ENCODE results near the gene RBM38. TPM values are rescaled to one million over a fixed set of nuclear protein-coding genes. Genes with fewer than 3 reads are reported as not detected.

Gene RBM38
- total RNA-seq, 1 donor from 2014 or later, result 39.4 TPM

- DNase-seq (ENCODE audit: extremely low read depth, low read depth, low spot score), result no peak
Observed at GRCh38 chr20:57402206-57403125, 11.3 kb downstream of the RBM38 start.

- no peak for DNase-seq (ENCODE audit: extremely low read depth, low read depth, low spot score)
Observed at GRCh38 chr20:57403216-57403615, 12.0 kb downstream of the RBM38 start.

DNA sequence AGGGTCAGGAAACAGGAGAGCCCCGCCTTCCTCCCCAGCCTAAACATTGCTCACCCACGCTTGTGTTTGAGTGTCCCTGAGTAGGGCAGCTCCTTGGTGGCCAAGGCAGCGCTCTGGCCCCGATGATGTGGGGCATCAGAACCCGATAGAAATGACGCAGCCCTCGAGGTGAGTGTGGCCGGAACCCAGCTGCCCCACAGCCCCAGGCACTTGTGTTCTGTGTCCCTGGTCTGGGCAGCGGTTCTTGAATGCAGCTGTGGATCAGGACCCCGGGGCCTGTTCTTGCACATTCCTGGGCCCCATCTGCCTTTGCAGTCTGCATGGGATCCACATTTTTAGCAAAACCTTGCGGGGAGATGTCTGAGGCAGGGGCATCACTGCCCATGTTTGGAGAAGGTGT lies 12.8 kb downstream of the RBM38 start:
- DNase-seq (ENCODE audit: extremely low read depth, low read depth, low spot score), result no peak

GRCh38 chr20:57404419-57405072 lies 13.3 kb downstream of the RBM38 start:
- DNase-seq (ENCODE audit: extremely low read depth, low read depth, low spot score), result no peak

- no peak for DNase-seq (ENCODE audit: extremely low read depth, low read depth, low spot score)
Observed at GRCh38 chr20:57405236-57406016, 14.2 kb downstream of the RBM38 start.

DNA sequence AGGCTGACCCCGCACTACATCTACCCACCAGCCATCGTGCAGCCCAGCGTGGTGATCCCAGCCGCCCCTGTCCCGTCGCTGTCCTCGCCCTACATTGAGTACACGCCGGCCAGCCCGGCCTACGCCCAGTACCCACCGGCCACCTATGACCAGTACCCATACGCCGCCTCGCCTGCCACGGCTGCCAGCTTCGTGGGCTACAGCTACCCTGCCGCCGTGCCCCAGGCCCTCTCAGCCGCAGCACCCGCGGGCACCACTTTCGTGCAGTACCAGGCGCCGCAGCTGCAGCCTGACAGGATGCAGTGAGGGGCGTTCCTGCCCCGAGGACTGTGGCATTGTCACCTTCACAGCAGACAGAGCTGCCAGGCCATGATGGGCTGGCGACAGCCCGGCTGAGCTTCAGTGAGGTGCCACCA lies 16.4 kb downstream of the RBM38 start:
- DNase-seq (ENCODE audit: extremely low read depth, low read depth, low spot score), result no peak

DNA sequence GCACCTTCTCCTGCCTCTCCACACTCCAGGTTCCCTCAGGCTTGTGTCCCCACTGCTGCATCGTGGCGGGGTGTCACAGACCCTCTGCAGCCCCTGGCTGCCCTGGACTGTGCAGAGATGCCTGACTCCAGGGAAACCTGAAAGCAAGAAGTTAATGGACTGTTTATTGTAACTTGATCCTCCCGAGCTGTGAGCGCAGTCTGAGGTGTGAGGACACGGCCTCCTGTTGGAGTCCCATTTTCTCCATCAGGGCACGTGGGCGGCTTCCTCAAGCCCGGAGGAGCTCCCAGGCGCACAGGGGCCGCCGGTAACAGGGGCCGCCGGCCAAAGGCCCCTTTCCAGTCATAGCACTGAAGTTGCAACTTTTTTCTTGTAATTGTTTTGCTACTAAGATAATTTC lies 16.9 kb downstream of the RBM38 start:
- DNase-seq (ENCODE audit: extremely low read depth, low read depth, low spot score), result no peak

GRCh38 chr20:57408536-57409233 lies 17.5 kb downstream of the RBM38 start:
- no peak for DNase-seq (ENCODE audit: extremely low read depth, low read depth, low spot score)

DNA sequence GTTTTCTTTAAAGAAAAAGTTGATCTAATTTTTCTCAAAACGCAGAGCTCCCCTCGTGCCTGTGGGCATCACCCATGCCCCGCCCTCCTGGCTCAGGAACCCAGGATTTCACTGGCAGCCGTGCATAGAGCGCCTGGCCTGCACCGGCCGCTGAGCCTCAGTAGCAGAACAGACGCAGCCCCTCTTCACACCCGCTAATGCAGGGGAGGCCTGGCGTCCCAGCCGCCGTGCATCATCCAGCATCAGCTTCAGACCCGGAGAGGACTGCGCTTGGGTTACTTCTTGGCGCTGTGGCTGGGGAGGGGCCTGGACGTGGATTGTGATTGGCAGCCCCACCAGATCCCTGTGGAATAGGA lies 18.1 kb downstream of the RBM38 start:
- no peak for DNase-seq (ENCODE audit: extremely low read depth, low read depth, low spot score)

DNA sequence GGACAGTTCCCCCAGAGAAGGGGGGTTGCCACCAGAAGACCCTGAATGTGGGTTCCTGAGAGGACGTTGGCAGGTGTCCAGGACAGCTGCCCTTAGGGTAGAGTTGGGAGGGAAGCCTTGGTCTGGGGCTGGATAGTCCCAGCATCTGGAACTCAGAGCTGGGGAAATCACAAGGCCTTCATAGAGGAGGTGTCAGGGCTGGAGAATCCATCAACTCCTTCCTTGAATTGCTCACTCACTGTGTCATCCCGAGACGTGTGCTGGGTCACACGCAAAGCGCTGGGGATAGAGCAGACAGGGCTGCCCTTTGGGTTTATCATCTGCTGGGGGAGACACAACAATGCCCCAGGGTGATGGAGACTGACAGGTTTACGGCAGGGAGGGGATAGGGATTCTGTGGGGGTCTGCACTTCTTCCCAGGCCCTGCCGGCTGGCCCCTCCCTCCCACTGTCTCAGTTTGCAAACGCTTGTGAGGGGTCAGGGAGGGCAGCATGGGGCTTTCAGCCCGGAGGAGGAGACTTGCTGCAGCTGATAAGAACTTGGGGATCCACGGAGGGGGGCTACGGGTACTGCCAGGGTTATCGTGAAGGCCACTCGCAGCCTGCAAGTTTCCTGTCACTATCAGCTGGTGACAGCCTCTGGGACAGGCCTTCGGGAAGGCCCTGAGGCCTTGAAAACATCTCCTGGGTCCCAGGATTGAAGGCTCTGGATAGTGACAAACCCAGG lies 18.6 kb downstream of the RBM38 start:
- DNase-seq (ENCODE audit: extremely low read depth, low read depth, low spot score), result no peak

GRCh38 chr20:57410398-57410920 lies 19.3 kb downstream of the RBM38 start:
- DNase-seq (ENCODE audit: extremely low read depth, low read depth, low spot score), result no peak

DNA sequence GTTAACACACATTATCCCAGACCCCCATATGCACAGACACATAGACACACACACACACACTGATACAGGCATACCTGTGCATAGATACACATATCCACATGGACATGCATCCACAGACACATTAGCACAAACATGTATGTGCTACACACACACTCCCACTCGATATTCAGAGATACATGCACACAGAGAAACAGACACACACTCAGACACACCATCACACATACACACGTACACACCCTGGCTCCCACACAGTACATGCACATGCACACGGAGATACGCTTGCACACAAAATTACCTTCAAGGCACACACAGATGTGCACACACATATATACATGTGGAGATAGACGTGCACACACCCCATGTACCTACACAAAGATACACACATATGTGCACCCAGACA lies 19.7 kb downstream of the RBM38 start:
- DNase-seq (ENCODE audit: extremely low read depth, low read depth, low spot score), result no peak

GRCh38 chr20:57411406-57412283 lies 20.4 kb downstream of the RBM38 start:
- DNase-seq (ENCODE audit: extremely low read depth, low read depth, low spot score), result no peak

GRCh38 chr20:57412347-57413029 lies 21.3 kb downstream of the RBM38 start:
- DNase-seq (ENCODE audit: extremely low read depth, low read depth, low spot score), result no peak

DNA sequence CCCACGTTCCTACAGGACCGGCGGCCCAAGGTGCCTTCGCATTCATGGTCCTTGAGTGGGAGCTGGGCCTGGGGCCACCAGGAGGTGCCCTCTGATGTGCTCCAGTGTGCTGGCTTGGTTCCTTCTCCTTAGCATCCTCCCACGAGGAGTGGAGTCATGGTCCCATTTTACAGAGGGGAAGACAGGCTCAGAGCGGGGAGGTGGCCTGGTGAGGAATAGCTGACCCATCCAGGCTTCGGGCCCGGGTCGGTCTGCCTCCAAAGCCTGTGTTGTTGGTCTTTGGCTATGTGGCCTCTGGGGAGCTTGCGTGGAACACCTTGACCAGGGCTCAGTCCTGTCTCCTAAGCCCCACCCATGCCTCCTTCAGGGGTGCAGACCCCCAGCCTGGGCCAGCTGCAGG lies 22.8 kb downstream of the RBM38 start:
- DNase-seq (ENCODE audit: extremely low read depth, low read depth, low spot score), result no peak

DNA sequence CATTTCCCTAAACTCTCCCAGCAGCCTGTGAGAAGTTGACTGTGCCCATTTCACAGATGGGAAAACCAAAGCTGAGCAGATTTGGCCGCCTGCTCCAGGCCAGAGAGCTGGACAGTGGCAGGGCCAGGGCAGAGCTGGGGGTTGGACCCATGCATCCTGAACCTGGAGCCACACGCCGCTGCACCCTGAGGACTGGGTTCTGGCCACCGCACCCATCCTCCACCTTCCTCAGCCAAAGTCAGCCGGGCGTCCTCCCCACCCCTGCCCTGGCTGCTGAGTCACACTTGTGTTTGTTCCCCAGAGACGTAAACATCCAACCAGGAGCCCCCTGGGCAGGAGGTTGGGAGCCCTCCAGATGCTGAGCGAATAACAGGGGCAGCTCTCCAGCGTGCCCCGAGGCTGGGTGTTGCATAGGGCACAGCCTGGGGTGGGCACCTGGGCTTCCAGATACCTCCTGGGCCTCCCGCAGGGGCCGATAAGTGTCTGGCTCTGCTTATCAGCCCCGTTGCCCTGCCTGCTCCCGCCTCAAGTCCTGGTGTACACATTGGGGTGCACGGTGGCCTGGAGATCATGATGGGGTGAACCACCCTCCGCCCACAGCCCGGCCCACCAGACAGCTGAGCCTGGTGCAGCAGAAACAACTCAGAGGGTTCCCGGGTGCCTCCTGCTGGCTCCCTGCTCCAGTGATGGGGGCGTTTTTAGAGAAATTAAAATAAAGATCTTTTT lies 23.8 kb downstream of the RBM38 start:
- no peak for DNase-seq (ENCODE audit: extremely low read depth, low read depth, low spot score)

DNA sequence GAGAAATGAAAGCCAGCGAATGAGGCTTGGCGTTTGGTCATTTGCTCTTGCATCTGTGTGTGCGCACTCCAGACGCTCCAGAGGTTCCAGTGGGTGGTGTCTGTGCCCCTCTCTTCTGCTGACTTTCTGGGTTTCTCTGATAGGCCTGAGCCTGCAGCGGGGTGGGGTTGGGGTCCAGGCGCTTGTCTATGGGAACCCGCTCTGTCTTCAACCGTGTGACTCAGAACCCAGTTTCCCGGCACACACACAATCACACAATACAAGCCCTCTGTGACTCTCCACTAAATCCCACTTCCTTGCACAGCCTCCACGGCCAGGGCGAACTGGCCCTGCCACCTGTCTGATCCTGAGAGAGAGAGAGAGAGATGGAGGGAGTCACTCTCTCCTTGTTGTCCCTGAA lies 24.6 kb downstream of the RBM38 start:
- no peak for DNase-seq (ENCODE audit: extremely low read depth, low read depth, low spot score)

All from glomerular endothelial cell (primary cell).